ENCODE measurements around the gene COLEC11. TPM values are rescaled to one million over a fixed set of nuclear protein-coding genes. Genes with fewer than 3 reads are reported as not detected.

COLEC11 gene
- total RNA-seq, 4 donors from 2014 or later: 2.1 to 19.1 (median 6.6) TPM

DNA sequence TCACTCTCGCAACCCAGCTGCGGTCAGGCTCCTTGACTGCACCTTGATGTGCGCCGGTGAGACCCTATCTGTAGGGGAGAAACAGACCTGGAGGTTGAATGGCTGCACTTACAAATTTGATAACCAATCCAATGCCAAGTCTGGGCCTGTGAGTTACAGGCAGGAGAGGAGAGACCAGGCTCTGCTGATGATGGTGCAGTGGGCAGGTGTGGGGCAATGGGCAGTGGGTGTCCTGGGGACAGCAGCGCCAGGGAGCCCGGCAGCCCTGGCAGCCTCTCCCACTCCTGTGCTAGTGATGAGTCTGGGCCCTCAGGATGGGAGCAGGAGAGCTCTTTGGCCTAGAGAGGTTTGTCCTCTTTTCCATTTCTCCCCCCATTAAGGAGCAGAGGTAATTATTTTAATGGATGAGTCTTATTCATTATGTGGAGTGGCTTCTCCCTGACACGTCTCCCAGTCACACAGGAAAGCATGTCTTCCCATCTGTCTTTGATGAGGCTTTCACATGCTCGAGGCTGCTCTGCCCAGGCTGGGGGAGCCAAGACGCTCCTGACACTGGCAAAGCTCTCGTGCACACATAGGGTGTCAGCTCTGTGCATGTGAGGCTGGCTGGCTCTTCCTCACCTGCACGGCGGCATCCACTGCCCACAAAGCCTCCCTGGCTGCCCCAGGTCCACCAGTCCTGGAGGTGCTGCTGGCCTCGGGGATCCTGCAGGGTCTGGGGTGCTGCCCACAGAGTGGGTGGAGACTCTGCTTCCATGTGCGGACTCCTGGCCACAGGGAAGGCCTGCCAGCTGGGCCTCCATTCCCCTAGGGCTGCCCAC, 53.1 kb downstream of the COLEC11 start:
- no peak for DNase-seq (ENCODE audit: extremely low spot score)
- TF ChIP-seq, protein P1, sequence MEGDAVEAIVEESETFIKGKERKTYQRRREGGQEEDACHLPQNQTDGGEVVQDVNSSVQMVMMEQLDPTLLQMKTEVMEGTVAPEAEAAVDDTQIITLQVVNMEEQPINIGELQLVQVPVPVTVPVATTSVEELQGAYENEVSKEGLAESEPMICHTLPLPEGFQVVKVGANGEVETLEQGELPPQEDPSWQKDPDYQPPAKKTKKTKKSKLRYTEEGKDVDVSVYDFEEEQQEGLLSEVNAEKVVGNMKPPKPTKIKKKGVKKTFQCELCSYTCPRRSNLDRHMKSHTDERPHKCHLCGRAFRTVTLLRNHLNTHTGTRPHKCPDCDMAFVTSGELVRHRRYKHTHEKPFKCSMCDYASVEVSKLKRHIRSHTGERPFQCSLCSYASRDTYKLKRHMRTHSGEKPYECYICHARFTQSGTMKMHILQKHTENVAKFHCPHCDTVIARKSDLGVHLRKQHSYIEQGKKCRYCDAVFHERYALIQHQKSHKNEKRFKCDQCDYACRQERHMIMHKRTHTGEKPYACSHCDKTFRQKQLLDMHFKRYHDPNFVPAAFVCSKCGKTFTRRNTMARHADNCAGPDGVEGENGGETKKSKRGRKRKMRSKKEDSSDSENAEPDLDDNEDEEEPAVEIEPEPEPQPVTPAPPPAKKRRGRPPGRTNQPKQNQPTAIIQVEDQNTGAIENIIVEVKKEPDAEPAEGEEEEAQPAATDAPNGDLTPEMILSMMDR (IDR thresholded peaks at IDR 0.05): no peak
- TF ChIP-seq EP300 (IDR thresholded peaks at IDR 0.05) (no peak), POLR2AphosphoS5 (IDR thresholded peaks at IDR 0.05) (no peak), POLR2A (IDR thresholded peaks at IDR 0.05; ENCODE audit: low read depth) (no peak)
- Histone ChIP-seq H3K36me3 (no peaks in the 10 kb centered on the region), H3K9me3 (no peaks in the 10 kb centered on the region), H3K4me3 (no peak overlapping the region), H3K27ac (replicated peaks in 1 of 4) (no peak overlapping the region), H3K4me1 (peaks cover 11 to 22% (median 20%) of the 10 kb centered on the region in 4 donors), H3K27me3 (no peaks in the 10 kb centered on the region)
- 86% methylated on average over 10 of the region's 14 CpGs for WGBS
- intact Hi-C loops (cut with DNase I): no loop called here

DNA sequence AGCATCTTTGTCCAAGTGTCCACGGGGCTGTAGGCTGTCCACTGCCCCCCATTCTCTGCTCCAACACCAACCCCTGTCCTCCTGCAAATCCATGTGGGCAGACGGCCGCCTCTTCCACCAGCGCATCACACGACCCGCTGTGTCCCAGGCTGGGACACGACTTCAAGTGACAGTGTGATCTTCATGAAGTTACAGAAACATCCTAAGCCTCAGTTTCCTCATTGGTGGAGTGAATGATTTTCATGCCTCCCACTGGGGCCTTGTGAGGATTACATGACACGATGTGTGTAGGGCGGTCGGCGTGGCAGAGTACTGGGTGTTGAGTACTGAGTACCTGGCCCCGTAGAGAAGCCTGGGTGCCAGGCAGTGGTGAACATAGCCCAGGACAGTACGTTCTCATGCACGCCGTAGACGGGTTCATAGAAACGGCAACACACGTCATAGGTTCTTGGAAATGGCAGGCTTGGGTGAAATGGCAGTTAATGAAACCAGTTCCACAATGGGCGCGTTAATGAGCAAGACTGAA, 53.8 kb downstream of the COLEC11 start:
- intact Hi-C loops (cut with DNase I): no loop called here

GRCh38 chr2:3649581-3649980, 54.7 kb downstream of the COLEC11 start:
- H3K36me3 ChIP-seq: no peaks in the 10 kb centered on the region
- intact Hi-C loops (cut with DNase I): no loop called here
- TF ChIP-seq POLR2A (IDR thresholded peaks at IDR 0.05; ENCODE audit: low read depth) (no peak), EP300 (IDR thresholded peaks at IDR 0.05) (no peak), POLR2AphosphoS5 (IDR thresholded peaks at IDR 0.05) (no peak)
- TF ChIP-seq, protein P1 (IDR thresholded peaks at IDR 0.05): no peak
- no peak overlapping the region for H3K4me3 ChIP-seq
- DNase-seq (ENCODE audit: extremely low spot score): no peak
- H3K9me3 ChIP-seq: no peaks in the 10 kb centered on the region
- WGBS: 57% methylated on average over 10 of the region's 16 CpGs
- no peak overlapping the region for H3K27ac ChIP-seq (replicated peaks in 1 of 4)
- no peaks in the 10 kb centered on the region for H3K27me3 ChIP-seq
- H3K4me1 ChIP-seq: peaks cover 11 to 22% (median 20%) of the 10 kb centered on the region in 4 donors

More for the DNA sequence above, 53.8 kb downstream of the COLEC11 start:
- no peak overlapping the region for H3K27ac ChIP-seq (replicated peaks in 1 of 4)
- WGBS: 95% methylated on average over 20 of the region's 20 CpGs
- no peaks in the 10 kb centered on the region for H3K27me3 ChIP-seq
- no peak overlapping the region for H3K4me3 ChIP-seq
- H3K9me3 ChIP-seq: no peaks in the 10 kb centered on the region
- DNase-seq (ENCODE audit: extremely low spot score): no peak
- TF ChIP-seq POLR2AphosphoS5 (IDR thresholded peaks at IDR 0.05) (no peak), POLR2A (IDR thresholded peaks at IDR 0.05; ENCODE audit: low read depth) (no peak), EP300 (IDR thresholded peaks at IDR 0.05) (no peak)
- TF ChIP-seq, protein P1 (IDR thresholded peaks at IDR 0.05): no peak
- H3K36me3 ChIP-seq: no peaks in the 10 kb centered on the region
- peaks cover 11 to 22% (median 20%) of the 10 kb centered on the region in 4 donors for H3K4me1 ChIP-seq

DNA sequence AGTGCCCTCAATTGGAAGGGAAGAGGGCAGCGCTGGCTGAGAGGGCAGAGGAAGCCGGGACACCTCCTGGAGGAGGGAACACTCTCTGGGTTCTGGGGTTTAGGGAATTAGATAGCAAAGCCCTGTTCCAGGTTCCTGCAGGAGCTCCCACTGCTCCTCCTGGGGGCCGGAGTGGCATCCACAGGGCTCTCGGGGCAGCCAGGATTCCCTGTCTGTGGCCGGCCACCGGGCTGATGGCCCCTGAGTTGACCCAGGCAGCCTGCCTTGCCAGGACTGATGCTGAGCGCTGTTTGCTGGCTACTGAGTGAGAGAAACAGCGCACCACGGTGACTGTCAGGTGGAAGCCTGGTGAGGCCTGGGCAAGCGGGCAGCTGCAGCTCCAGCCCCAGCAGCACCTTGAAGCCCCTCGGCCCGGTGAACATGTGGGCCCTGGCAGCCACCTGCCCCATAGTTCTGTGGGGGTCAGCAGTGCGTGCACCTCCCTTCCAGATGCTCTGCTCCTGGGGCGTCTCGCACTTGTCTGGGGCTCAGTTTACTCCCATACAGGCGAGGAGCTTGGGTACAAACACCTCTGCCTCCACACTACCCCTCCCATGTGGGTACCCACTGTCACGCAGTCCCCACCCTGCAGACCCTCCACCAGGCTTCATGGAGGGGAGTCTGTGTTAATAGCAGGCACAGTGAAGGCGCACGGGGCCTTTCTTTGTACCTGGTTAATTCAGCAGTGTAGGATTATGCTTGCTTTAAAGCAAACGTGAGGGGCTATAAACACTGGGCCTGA, 55.4 kb downstream of the COLEC11 start:
- 58% methylated on average over 10 of the region's 20 CpGs for WGBS

More for the DNA sequence above, 55.4 kb downstream of the COLEC11 start:
- Histone ChIP-seq H3K27ac (replicated peaks in 1 of 4) (peak overlapping the region in 1 of 4 donors; percentile 48), H3K27me3 (no peaks in the 10 kb centered on the region), H3K9me3 (no peaks in the 10 kb centered on the region), H3K36me3 (no peaks in the 10 kb centered on the region), H3K4me1 (peaks cover 11 to 22% (median 20%) of the 10 kb centered on the region in 4 donors), H3K4me3 (peak overlapping the region in 1 of 4 donors; percentile 29)
- no peak for DNase-seq (ENCODE audit: extremely low spot score)
- intact Hi-C loops (cut with DNase I): loop anchor here (5.0 kb wide), 2 partner anchors 63 to 228 kb away; no protein-coding TSS in a partner anchor
- TF ChIP-seq, protein P1 (IDR thresholded peaks at IDR 0.05): no peak
- no peak for TF ChIP-seq EP300 (IDR thresholded peaks at IDR 0.05)
- no peak for TF ChIP-seq POLR2A (IDR thresholded peaks at IDR 0.05; ENCODE audit: low read depth)
- no peak for TF ChIP-seq POLR2AphosphoS5 (IDR thresholded peaks at IDR 0.05)

Data from esophagus muscularis mucosa (tissue), 4 donors.